ENCODE data around the gene HGD.
"Not testable (repeated sequence)": the region's sequence is repeated elsewhere in the genome, so short reads cannot be mapped to it uniquely, and the experiment has no call there.

DNA sequence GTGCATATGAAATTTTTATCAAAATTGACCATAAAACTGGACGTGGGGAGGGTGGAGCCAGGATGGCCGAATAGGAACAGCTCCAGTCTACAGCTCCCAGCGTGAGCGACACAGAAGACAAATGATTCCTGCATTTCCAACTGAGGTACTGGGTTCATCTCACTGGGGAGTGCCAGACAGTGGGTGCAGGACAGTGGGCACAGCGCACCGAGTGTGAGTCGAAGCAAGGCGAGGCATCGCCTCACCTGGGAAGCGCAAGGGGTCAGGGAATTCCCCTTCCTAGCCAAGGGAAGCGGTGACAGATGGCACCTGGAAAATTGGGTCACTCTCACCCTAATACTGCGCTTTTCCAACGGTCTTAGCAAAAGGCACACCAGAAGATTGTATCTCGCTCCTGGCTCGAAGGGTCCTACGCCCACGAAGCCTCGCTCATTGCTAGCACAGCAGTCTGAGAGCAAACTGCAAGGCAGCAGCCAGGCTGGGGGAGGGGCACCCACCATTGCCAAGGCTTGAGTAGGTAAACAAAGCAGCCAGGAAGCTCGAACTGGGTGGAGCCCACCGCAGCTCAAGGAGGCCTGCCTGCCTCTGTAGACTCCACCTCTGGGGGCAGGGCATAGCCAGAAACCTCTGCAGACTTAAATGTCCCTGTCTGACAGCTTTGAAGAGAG lies 37.3 kb upstream of the HGD start:
- not testable (repeated sequence) for TF ChIP-seq POLR2A (IDR thresholded peaks at IDR 0.05; ENCODE audit: low read length); GATA1 (IDR thresholded peaks at IDR 0.05; ENCODE audit: low read depth, low read length)
